Cardiac muscle cell (in vitro differentiated cells and primary cell): Measurements from ENCODE around the gene PEX6. TPM values are rescaled to one million over a fixed set of nuclear protein-coding genes. Genes with fewer than 3 reads are reported as not detected.

Experiments
- DNase-seq, 2 donors: peaks; one replicate each; pipeline versions ENCODE4 v3.0.0 to v3.0.0-alpha.2; 2010 to 2017; ENCODE audit warnings: low read depth in 1 of 2, low spot score in 1 of 2
- H3K27ac ChIP-seq: fragments of 200-600 bp; sonication (generic); 2 replicates; pipeline ENCODE4 v1.5.1; 2016
- H3K27me3 ChIP-seq: fragments of 200-600 bp; sonication (generic); 2 replicates; pipeline ENCODE4 v1.6.0; 2016; ENCODE audit warnings: control low read depth
- H3K36me3 ChIP-seq: fragments of 200-600 bp; sonication (generic); 2 replicates; pipeline ENCODE4 v1.5.1; 2016; ENCODE audit warnings: control low read depth
- H3K4me1 ChIP-seq: fragments of 200-600 bp; sonication (generic); 2 replicates; pipeline ENCODE4 v1.8.1; 2017; ENCODE audit warnings: low read depth, mild to moderate bottlenecking, mixed run types
- H3K4me3 ChIP-seq: fragments of 200-600 bp; sonication (generic); 2 replicates; pipeline ENCODE4 v1.5.1; 2016; ENCODE audit warnings: mild to moderate bottlenecking
- H3K9me3 ChIP-seq: fragments of 200-600 bp; sonication (generic); 2 replicates; pipeline ENCODE4 v1.5.1; 2017; ENCODE audit warnings: low read depth, mild to moderate bottlenecking, control low read depth
- polyA plus RNA-seq: library from polyadenylated mRNA; unstranded; fragments of >200 nt; fragmentation: Nextera tagmentation; extraction: Ambion mirVana; gene quantifications from 2 replicates; pipeline ENCODE4 v1.2.1, GENCODE V29; 2016
- total RNA-seq: library from RNA; depleted of rRNA; stranded (reverse); fragments of >200 nt; gene quantifications from 2 replicates; pipeline ENCODE4 v1.2.3, GENCODE V29; 2016
- TF ChIP-seq, protein P1 (sequence below): IDR thresholded peaks from 2 replicates; pipeline ENCODE4 v1.5.1; 2012; ENCODE audit warnings: low read depth, mild to moderate bottlenecking, low read length

PEX6 gene
- total and polyA plus RNA-seq, 2 experiments from 2014 or later: 21.3 to 52.0 TPM

DNA sequence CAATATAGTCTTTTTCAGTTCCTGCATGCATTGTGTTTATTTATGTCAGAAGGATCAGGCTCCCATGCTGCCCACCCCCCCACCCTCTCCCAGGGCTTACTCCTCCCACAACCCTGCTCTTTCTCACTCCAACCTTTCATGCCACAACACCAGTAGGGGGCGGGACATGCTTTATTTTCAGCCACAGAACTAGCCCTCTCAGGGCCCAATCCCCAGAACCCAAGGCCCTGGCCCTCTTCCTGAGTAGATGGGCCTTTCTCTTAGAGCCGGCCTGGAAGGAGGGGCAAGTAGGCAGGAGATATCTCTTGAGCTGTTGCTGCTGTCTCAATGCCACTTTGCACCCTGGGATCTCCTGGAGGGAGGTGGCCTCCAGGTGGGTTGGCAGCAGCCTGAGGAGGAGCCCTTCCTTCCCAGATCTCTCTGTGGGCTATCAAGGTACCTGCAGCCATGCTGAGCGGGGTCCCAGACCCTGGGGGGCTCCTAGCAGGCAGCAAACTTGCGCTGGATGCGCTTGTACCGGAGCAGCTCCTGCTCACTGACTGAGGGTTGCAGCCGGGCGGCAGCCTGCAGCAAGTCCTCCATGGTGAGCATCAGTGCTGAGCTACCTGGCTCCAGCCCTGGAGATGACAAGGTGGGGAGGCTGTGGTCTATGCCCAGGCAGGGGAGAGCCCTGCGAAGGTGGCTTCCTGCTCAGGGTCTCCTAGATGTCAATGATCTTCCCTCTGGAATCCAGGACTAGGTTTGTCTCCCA is 15.0 kb downstream of the PEX6 start:
- Histone ChIP-seq H3K27me3 (peaks cover 12% of the 10 kb centered on the region), H3K9me3 (no peaks in the 10 kb centered on the region), H3K4me1 (peaks cover 4% of the 10 kb centered on the region), H3K4me3 (no peak overlapping the region), H3K36me3 (peaks cover 2% of the 10 kb centered on the region), H3K27ac (no peak overlapping the region)
- TF ChIP-seq, protein P1, sequence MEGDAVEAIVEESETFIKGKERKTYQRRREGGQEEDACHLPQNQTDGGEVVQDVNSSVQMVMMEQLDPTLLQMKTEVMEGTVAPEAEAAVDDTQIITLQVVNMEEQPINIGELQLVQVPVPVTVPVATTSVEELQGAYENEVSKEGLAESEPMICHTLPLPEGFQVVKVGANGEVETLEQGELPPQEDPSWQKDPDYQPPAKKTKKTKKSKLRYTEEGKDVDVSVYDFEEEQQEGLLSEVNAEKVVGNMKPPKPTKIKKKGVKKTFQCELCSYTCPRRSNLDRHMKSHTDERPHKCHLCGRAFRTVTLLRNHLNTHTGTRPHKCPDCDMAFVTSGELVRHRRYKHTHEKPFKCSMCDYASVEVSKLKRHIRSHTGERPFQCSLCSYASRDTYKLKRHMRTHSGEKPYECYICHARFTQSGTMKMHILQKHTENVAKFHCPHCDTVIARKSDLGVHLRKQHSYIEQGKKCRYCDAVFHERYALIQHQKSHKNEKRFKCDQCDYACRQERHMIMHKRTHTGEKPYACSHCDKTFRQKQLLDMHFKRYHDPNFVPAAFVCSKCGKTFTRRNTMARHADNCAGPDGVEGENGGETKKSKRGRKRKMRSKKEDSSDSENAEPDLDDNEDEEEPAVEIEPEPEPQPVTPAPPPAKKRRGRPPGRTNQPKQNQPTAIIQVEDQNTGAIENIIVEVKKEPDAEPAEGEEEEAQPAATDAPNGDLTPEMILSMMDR: peak; percentile 28
- DNase-seq: peak; percentile 67 to 68

DNA sequence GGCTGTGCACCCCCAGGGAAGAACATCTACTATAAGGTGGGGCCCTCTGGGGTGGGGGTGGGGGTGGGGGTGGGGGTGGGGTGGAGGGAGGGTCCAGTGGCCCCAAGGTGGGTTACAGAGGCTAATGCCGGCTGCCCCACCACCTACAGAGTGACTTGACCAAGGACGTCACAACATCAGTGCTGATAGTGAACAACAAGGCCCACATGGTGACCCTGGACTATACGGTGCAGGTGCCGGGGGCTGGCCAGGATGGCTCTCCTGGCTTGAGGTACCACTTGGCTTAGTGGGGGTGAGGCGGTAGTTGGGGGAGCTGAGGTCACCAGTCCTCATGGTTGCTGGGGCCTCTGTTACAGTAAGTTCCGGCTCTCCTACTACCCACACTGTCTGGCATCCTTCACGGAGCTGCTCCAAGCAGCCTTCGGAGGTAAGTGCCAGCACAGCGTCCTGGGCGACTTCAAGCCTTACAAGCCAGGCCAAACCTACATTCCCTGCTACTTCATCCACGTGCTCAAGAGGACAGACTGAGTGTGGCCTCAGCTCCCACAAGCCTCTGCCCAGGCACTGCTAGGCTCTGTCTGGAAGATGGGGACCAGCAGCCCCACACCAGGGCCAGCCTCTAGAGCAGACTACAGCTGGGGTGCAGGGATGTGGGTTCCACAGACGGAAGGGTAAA is 15.7 kb downstream of the PEX6 start:
- no peak overlapping the region for H3K27ac ChIP-seq
- TF ChIP-seq, protein P1: no peak
- H3K9me3 ChIP-seq: no peaks in the 10 kb centered on the region
- H3K4me3 ChIP-seq: no peak overlapping the region
- H3K4me1 ChIP-seq: peaks cover 4% of the 10 kb centered on the region
- no peaks in the 10 kb centered on the region for H3K36me3 ChIP-seq
- H3K27me3 ChIP-seq: peaks cover 16% of the 10 kb centered on the region
- DNase-seq: no peak

DNA sequence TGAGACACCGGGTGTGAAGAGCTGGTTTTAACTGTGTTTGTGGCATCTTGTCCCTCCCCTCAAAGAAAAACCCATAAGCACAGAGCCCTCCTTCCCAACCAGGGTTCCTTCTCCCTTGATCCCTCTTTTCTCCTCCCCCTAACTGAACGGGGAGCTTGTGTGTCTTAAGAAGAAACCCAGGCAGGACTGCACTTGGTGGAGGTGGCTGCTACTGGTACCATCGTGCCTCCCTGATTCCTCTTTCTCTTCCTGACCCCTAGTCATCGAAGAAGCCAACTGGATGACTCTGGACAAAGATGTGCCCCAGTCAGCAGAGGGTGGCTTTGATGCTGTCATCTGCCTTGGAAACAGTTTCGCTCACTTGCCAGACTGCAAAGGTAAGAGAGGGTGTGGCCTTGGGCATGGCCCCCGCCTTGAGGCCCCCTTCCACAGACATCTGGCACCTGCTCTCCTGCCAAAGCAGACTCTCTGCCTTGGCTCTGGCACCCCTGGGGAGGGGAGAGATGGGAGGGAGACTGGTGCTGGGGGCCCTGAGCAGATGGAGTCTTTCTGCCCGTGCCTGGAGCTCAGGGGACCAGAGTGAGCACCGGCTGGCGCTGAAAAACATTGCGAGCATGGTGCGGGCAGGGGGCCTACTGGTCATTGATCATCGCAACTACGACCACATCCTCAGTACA is 16.3 kb downstream of the PEX6 start:
- Histone ChIP-seq H3K27me3 (peaks cover 16% of the 10 kb centered on the region), H3K27ac (no peak overlapping the region)
- no peak for DNase-seq

DNA sequence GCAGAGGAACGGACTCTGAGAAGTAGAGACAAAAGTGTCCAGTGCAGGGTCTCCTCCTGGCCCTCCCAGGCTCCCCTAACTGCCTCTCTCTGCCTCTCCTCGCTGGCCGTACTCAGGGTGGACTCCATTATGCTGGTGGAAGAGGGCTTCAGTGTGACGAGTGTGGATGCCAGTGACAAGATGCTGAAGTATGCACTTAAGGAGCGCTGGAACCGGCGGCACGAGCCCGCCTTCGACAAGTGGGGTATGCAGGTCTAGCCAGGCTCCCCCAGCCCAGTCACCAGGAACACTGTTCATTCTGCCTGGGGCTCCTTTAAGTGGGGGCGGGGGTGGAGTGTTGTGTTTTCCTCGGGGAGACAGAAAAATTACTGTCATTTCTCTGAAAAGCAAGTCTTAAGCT is 16.9 kb downstream of the PEX6 start:
- H3K27ac ChIP-seq: no peak overlapping the region
- peaks cover 16% of the 10 kb centered on the region for H3K27me3 ChIP-seq
- TF ChIP-seq, protein P1: no peak

More for the DNA sequence above, 16.3 kb downstream of the PEX6 start:
- H3K4me1 ChIP-seq: peaks cover 4% of the 10 kb centered on the region
- no peaks in the 10 kb centered on the region for H3K9me3 ChIP-seq
- no peak overlapping the region for H3K4me3 ChIP-seq
- H3K36me3 ChIP-seq: no peaks in the 10 kb centered on the region
- TF ChIP-seq, protein P1: no peak

DNA sequence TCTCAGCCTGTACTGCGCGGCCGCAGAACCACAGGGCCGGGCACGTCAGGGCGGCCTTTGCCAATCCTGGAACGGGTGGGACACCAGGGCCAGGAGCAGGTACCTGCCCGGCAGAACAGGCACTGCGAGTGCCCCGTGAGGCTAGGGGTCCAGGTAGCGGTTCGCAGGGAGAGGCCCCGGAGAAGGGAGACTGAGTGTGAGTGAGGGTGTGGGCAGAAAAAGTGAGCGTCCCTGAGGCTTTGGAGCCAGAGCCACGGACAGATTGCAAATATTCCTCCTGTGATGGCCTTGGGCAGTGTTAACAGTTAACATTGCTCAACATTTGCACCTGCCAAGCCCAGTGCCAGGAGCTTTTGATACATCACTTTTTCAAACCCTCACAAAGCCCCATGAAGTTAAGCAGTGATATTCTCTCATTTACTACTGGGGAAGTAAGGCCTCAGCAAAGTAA is 17.9 kb downstream of the PEX6 start:
- no peak for DNase-seq
- H3K4me1 ChIP-seq: peaks cover 4% of the 10 kb centered on the region

More for the DNA sequence above, 16.9 kb downstream of the PEX6 start:
- H3K4me1 ChIP-seq: peaks cover 4% of the 10 kb centered on the region
- H3K4me3 ChIP-seq: no peak overlapping the region
- no peak for DNase-seq
- no peaks in the 10 kb centered on the region for H3K36me3 ChIP-seq
- no peaks in the 10 kb centered on the region for H3K9me3 ChIP-seq

More for the DNA sequence above, 17.9 kb downstream of the PEX6 start:
- Histone ChIP-seq H3K9me3 (no peaks in the 10 kb centered on the region), H3K27me3 (peaks cover 16% of the 10 kb centered on the region), H3K36me3 (no peaks in the 10 kb centered on the region), H3K27ac (no peak overlapping the region), H3K4me3 (peak overlapping the region; percentile 29)
- TF ChIP-seq, protein P1: no peak
